H9 (cell line): Measurements from ENCODE around the gene KIAA0513. TPM values are rescaled to one million over a fixed set of nuclear protein-coding genes. Genes with fewer than 3 reads are reported as not detected.
A peak's percentile ranks its signal among the peaks of the same experiment; 100 is the strongest.

Experiments
- DNase-seq: peaks from one replicate; pipeline ENCODE4 v3.0.0-alpha.2; 2017
- H2AFZ ChIP-seq: one replicate; pipeline ENCODE4 v1.6.1; 2013; ENCODE audit warnings: mild to moderate bottlenecking, low read length, control low read depth, moderate library complexity
- H2AK5ac ChIP-seq: 2 replicates; pipeline ENCODE4 v1.6.1; 2013; ENCODE audit warnings: low read length, control low read depth, mixed read lengths; ENCODE audit not compliant: insufficient read length
- H2BK120ac ChIP-seq: one replicate; pipeline ENCODE4 v1.6.1; 2013; ENCODE audit warnings: low read depth, mild to moderate bottlenecking, low read length, control low read depth, inconsistent platforms; ENCODE audit not compliant: poor library complexity, severe bottlenecking
- H2BK12ac ChIP-seq: 2 replicates; pipeline ENCODE4 v1.6.1; 2013; ENCODE audit warnings: low read length, control low read depth, mixed read lengths, low read depth; ENCODE audit not compliant: insufficient read length
- H2BK15ac ChIP-seq: 2 replicates; pipeline ENCODE4 v1.6.1; 2013; ENCODE audit warnings: low read depth, low read length, control low read depth
- H2BK20ac ChIP-seq: one replicate; pipeline ENCODE4 v1.6.1; 2013; ENCODE audit warnings: low read depth, mild to moderate bottlenecking, low read length, control low read depth, inconsistent platforms; ENCODE audit not compliant: poor library complexity, severe bottlenecking
- H2BK5ac ChIP-seq: 2 replicates; pipeline ENCODE4 v1.6.1; 2013; ENCODE audit warnings: low read length, control low read depth, mixed read lengths; ENCODE audit not compliant: insufficient read length
- H3K14ac ChIP-seq: 2 replicates; pipeline ENCODE4 v1.6.1; 2013; ENCODE audit warnings: low read length, control low read depth; ENCODE audit not compliant: insufficient read depth
- H3K18ac ChIP-seq: 2 replicates; pipeline ENCODE4 v1.6.1; 2013; ENCODE audit warnings: low read depth, mild to moderate bottlenecking, mixed read lengths, low read length, control low read depth; ENCODE audit not compliant: insufficient read length
- H3K23ac ChIP-seq: 2 replicates; pipeline ENCODE4 v1.6.1; 2013; ENCODE audit warnings: low read length, control low read depth, mixed read lengths, low read depth; ENCODE audit not compliant: insufficient read length
- H3K23me2 ChIP-seq: 2 replicates; pipeline ENCODE4 v1.6.1; 2013; ENCODE audit warnings: low read depth, mild to moderate bottlenecking, mixed read lengths, low read length, control low read depth; ENCODE audit not compliant: insufficient read length, poor library complexity, severe bottlenecking
- H3K27ac ChIP-seq: 2 replicates; pipeline ENCODE4 v1.5.1; 2013; ENCODE audit warnings: low read length, control low read depth, mixed read lengths, low read depth; ENCODE audit not compliant: insufficient read length
- H3K27me3 ChIP-seq: 2 replicates; pipeline ENCODE4 v1.6.1; 2013; ENCODE audit warnings: low read length, control low read depth, inconsistent platforms; ENCODE audit not compliant: insufficient read depth
- H3K4ac ChIP-seq: 2 replicates; pipeline ENCODE4 v1.6.1; 2013; ENCODE audit warnings: low read depth, mild to moderate bottlenecking, control low read depth, inconsistent platforms, low read length, moderate library complexity
- H3K4me1 ChIP-seq: 2 replicates; pipeline ENCODE4 v1.6.1; 2013; ENCODE audit warnings: low read length, control low read depth, inconsistent platforms; ENCODE audit not compliant: insufficient read depth
- H3K4me2 ChIP-seq: 2 replicates; pipeline ENCODE4 v1.6.1; 2013; ENCODE audit warnings: low read length, control low read depth, mixed read lengths; ENCODE audit not compliant: insufficient read length, insufficient read depth
- H3K56ac ChIP-seq: 2 replicates; pipeline ENCODE4 v1.6.1; 2013; ENCODE audit warnings: low read depth, mild to moderate bottlenecking, mixed read lengths, low read length, control low read depth; ENCODE audit not compliant: insufficient read length
- H3K79me1 ChIP-seq: 2 replicates; pipeline ENCODE4 v1.6.1; 2013; ENCODE audit warnings: low read depth, mild to moderate bottlenecking, moderate library complexity, low read length, control low read depth, inconsistent platforms; ENCODE audit not compliant: insufficient read depth, poor library complexity, severe bottlenecking
- H3K79me2 ChIP-seq: 2 replicates; pipeline ENCODE4 v1.6.1; 2013; ENCODE audit warnings: low read length, control low read depth, inconsistent platforms; ENCODE audit not compliant: insufficient read depth
- H3K9ac ChIP-seq: 2 replicates; pipeline ENCODE4 v1.6.1; 2013; ENCODE audit warnings: low read length, control low read depth, mixed read lengths; ENCODE audit not compliant: insufficient read length; ENCODE audit errors: extremely low read depth
- H3K9me3 ChIP-seq: one replicate; pipeline ENCODE4 v1.6.1; 2013; ENCODE audit warnings: low read depth, low read length, inconsistent platforms; ENCODE audit not compliant: control insufficient read depth
- H3T11ph ChIP-seq: one replicate; pipeline ENCODE4 v1.6.1; 2013; ENCODE audit warnings: mild to moderate bottlenecking, low read length, control low read depth, inconsistent platforms
- H4K20me1 ChIP-seq: one replicate; pipeline ENCODE4 v1.6.1; 2013; ENCODE audit not compliant: control insufficient read depth, insufficient read length, insufficient read depth
- H4K5ac ChIP-seq: 2 replicates; pipeline ENCODE4 v1.6.1; 2013; ENCODE audit warnings: low read depth, mild to moderate bottlenecking, mixed read lengths, low read length, control low read depth; ENCODE audit not compliant: insufficient read length
- H4K8ac ChIP-seq: replicated peaks from 2 replicates; pipeline ENCODE4 v1.6.1; 2013; ENCODE audit warnings: low read length, control low read depth, mixed read lengths, low read depth; ENCODE audit not compliant: insufficient read length
- H4K91ac ChIP-seq: 2 replicates; pipeline ENCODE4 v1.6.1; 2013; ENCODE audit warnings: low read depth, mild to moderate bottlenecking, moderate library complexity, mixed read lengths, low read length, control low read depth; ENCODE audit not compliant: insufficient read length
- H3K27ac Mint-ChIP-seq, 3 experiments: 2 replicates in 2 of 3; 3 replicates in 1 of 3; pipeline ENCODE4 v1.8.0; 2020 to 2021; ENCODE audit warnings: mixed read lengths in 3 of 3, mild to moderate bottlenecking in 1 of 3, moderate library complexity in 1 of 3
- H3K27me3 Mint-ChIP-seq: 2 replicates; pipeline ENCODE4 v1.8.0; 2021; ENCODE audit warnings: low read depth, mild to moderate bottlenecking, moderate library complexity, mixed read lengths
- H3K36me3 Mint-ChIP-seq, 3 experiments: 2 replicates in 2 of 3; 3 replicates in 1 of 3; pipeline ENCODE4 v1.8.0; 2020 to 2021; ENCODE audit warnings: low read depth in 3 of 3, mixed read lengths in 3 of 3; ENCODE audit not compliant: insufficient read depth in 1 of 3
- H3K4me1 Mint-ChIP-seq, 2 experiments: 2 replicates each; pipeline ENCODE4 v1.8.0; 2020; ENCODE audit warnings: mixed read lengths in 2 of 2
- H3K4me3 Mint-ChIP-seq, 2 experiments: 2 replicates in 1 of 2; 3 replicates in 1 of 2; pipeline ENCODE4 v1.8.0; 2020 to 2021; ENCODE audit warnings: mild to moderate bottlenecking in 2 of 2, mixed read lengths in 2 of 2, moderate library complexity in 1 of 2
- H3K9me3 Mint-ChIP-seq, 2 experiments: 2 replicates in 1 of 2; 3 replicates in 1 of 2; pipeline ENCODE4 v1.8.0; 2020; ENCODE audit warnings: mild to moderate bottlenecking in 2 of 2, mixed read lengths in 2 of 2, moderate library complexity in 1 of 2
- CTCF ChIP-seq: fragments of 200-600 bp; sonication (generic); conservative IDR thresholded peaks from 3 replicates; pipeline ENCODE4 v1.8.0; 2021; ENCODE audit warnings: antibody characterized with exemption, mild to moderate bottlenecking
- WGBS: extraction: QIAGEN DNeasy Blood & Tissue Kit; methylation state at CpG from one replicate; pipeline ENCODE4 v1.1.7; 2013; ENCODE audit warnings: missing lambda C conversion rate, low lambda C conversion rate, mixed read lengths; ENCODE audit not compliant: insufficient read length; ENCODE audit errors: extremely low coverage; 5-methylcytosine and 5-hydroxymethylcytosine counted together
- total RNA-seq: library from RNA; stranded (reverse); gene quantifications from 2 replicates; pipeline ENCODE4 v1.2.1, GENCODE V29; 2021

Gene KIAA0513
- total RNA-seq, 1 experiment from 2014 or later = 4.7 TPM

- Histone ChIP-seq H3K9ac (no peak overlapping the region), H2BK5ac (no peak overlapping the region), H4K5ac (no peak overlapping the region), H4K20me1 (peaks cover 4% of the 10 kb centered on the region), H2AK5ac (no peak overlapping the region), H2BK12ac (no peak overlapping the region), H3K79me2 (0 out of 2 replicates have a peak, but pooled peaks cover 2% of the 10 kb centered on the region), H3K4ac (no peak overlapping the region), H3K14ac (no peak overlapping the region), H3K79me1 (peaks cover 7% of the 10 kb centered on the region), H3K4me2 (no peak overlapping the region), H2BK20ac (no peak overlapping the region), H3K23ac (no peak overlapping the region), H2AFZ (no peak overlapping the region), H3T11ph (no peak overlapping the region), H3K56ac (no peak overlapping the region), H3K27ac (no peak overlapping the region), H4K91ac (no peak overlapping the region), H3K18ac (no peak overlapping the region), H2BK15ac (no peak overlapping the region), H3K4me1 (no peaks in the 10 kb centered on the region), H4K8ac (no peak overlapping the region), H3K9me3 (no peaks in the 10 kb centered on the region), H3K23me2 (no peaks in the 10 kb centered on the region), H2BK120ac (no peak overlapping the region), H3K27me3 (no peaks in the 10 kb centered on the region)
- no peaks in the 10 kb centered on the region for H3K27me3 Mint-ChIP-seq
- H3K4me1 Mint-ChIP-seq = peaks cover 2 to 10% of the 10 kb centered on the region in 2 experiments; a peak in 2 of 4 replicates
- TF ChIP-seq CTCF = no peak
- WGBS = no CpG with 5 or more reads among the region's 8 CpGs
- no peak for DNase-seq
- peak overlapping the region in 1 of 3 experiments; percentile 36; a peak in 1 of 7 replicates for H3K27ac Mint-ChIP-seq
- H3K4me3 Mint-ChIP-seq = no peak overlapping the region
- H3K36me3 Mint-ChIP-seq = peaks cover 25 to 51% (median 50%) of the 10 kb centered on the region in 3 experiments; a peak in 6 of 7 replicates
- no peaks in the 10 kb centered on the region for H3K9me3 Mint-ChIP-seq
These were observed 33.7 kb upstream of the KIAA0513 start for GRCh38 chr16:84993926-84994325.
